ENCODE data around the gene NFIX. TPM values are rescaled to one million over a fixed set of nuclear protein-coding genes. Genes with fewer than 3 reads are reported as not detected.
A peak's percentile ranks its signal among the peaks of the same experiment; 100 is the strongest.

NFIX gene
- total and polyA plus RNA-seq, 2 donors (not counting 1 experiment from before 2014, with no cell fraction given): 35.7 to 74.8 TPM

DNA sequence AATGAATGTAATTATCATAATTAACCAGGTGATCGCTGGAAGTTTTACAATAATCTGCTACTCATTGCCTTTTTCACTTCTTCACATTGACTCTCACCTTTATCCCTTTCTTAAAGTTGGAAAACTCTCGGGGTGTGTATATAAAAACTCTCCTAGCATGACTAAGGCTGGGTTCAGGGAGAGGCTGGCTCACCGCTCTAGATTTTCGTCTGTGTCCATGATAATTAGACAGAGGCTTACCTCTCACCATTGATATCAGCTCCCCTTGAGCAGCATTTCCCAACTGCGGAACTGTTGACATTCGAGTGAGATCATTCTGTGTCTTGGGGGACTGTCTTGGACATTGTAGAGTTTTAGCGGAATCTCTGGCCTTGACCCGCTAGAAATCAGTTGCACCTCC lies 39.4 kb downstream of the NFIX start:
- no peak overlapping the region for H3K9ac ChIP-seq (ENCODE audit: insufficient read depth, low read length)
- peak overlapping the region; percentile 10 for H3K4me2 ChIP-seq (ENCODE audit: extremely low read depth, insufficient read depth, low read length)
- H3K36me3 ChIP-seq (ENCODE audit: control insufficient read depth, insufficient read depth, low read length): peaks cover 12% of the 10 kb centered on the region
- no peak for DNase-seq (ENCODE audit: low read depth in 2 of 2)
- peaks cover 48% of the 10 kb centered on the region for H3K4me1 ChIP-seq (ENCODE audit: control insufficient read depth, extremely low read depth, insufficient read depth, low read length)
- H3K4me3 ChIP-seq (replicated peaks in 1 of 4; ENCODE audit: control extremely low read depth in 1 of 4, insufficient read depth in 1 of 4, low read depth in 3 of 4, low read length in 4 of 4): peak overlapping the region in 1 of 4 experiments; percentile 8
- H2AFZ ChIP-seq (ENCODE audit: low read length): no peak overlapping the region
- no peak overlapping the region for H3K27ac ChIP-seq (ENCODE audit: insufficient read depth, low read length)
- no peak for TF ChIP-seq EZH2 (IDR thresholded peaks at IDR 0.05; ENCODE audit: low read length, missing control alignments)
- TF ChIP-seq, protein P1, sequence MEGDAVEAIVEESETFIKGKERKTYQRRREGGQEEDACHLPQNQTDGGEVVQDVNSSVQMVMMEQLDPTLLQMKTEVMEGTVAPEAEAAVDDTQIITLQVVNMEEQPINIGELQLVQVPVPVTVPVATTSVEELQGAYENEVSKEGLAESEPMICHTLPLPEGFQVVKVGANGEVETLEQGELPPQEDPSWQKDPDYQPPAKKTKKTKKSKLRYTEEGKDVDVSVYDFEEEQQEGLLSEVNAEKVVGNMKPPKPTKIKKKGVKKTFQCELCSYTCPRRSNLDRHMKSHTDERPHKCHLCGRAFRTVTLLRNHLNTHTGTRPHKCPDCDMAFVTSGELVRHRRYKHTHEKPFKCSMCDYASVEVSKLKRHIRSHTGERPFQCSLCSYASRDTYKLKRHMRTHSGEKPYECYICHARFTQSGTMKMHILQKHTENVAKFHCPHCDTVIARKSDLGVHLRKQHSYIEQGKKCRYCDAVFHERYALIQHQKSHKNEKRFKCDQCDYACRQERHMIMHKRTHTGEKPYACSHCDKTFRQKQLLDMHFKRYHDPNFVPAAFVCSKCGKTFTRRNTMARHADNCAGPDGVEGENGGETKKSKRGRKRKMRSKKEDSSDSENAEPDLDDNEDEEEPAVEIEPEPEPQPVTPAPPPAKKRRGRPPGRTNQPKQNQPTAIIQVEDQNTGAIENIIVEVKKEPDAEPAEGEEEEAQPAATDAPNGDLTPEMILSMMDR (conservative IDR thresholded peaks at IDR 0.05 in 1 of 2, IDR thresholded peaks at IDR 0.05 in 1 of 2; ENCODE audit: low read depth in 1 of 2, low read length in 2 of 2): no peak
- H3K27me3 ChIP-seq (ENCODE audit: control insufficient read depth, insufficient read depth, low read length): no peaks in the 10 kb centered on the region
- peaks cover 98% of the 10 kb centered on the region for H3K79me2 ChIP-seq (ENCODE audit: control insufficient read depth, insufficient read depth, low read length)
- H3K9me3 ChIP-seq (ENCODE audit: control insufficient read depth, insufficient read depth, low read depth, low read length): no peaks in the 10 kb centered on the region
- no peaks in the 10 kb centered on the region for H4K20me1 ChIP-seq (ENCODE audit: control insufficient read depth, extremely low read depth, insufficient read depth, low read length)

DNA sequence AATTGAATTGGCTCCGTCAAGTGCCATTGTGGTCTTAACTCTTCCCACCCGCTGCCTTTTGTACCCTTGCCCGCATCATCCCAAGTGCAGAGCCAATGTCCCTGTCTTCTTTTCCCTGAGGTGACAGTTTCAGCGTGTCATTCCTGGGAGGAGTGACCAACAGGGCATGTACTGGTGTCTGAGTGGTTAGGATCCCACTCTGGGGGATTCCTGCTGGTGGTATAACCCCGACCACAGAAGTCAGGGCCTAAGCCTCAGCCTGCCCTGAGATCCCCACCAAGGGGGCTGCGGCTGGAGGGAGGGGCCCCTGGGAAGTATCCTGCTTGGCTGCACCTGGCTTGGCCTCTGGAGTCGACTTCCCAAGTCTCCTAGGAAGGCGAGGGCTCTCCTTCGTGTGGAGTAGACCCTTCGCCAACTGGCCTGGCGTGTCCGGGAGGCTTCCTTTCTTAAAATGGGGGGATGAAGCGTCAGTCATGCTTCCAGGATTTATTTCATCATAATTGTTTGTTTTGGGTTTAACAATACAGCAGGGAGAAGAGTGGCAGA lies 40.6 kb downstream of the NFIX start:
- Histone ChIP-seq H3K4me2 (ENCODE audit: extremely low read depth, insufficient read depth, low read length) (no peak overlapping the region), H3K36me3 (ENCODE audit: control insufficient read depth, insufficient read depth, low read length) (peaks cover 8% of the 10 kb centered on the region)

DNA sequence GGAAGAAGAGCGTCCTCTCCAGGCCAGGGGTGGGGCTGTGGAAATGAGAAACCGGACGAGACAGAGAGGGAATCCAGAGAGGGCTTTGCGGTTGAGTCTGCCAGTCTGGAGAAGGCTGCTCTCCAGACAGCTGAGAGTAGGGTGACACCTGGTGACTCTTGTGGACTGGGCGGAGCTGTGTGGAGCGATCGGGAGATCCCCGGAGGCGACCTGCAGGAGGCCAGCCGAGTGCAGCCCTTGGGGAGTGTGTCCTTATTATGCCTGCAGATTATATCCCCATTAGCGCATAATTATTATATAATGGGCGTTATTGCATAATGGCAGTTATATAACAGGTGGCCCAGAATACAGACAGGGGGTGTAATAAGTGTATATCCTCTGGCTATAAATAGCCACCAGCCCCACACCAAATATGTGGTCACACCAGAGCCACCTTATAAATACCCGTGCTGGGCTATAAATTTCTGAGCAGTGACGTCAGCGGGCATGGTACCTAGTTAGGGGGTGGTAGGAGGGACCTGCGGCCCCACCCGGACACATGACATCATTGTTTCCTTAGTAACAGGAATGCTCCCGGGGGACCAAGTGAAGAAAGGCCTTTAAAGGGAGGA lies 41.2 kb downstream of the NFIX start:
- TF ChIP-seq EZH2 (IDR thresholded peaks at IDR 0.05; ENCODE audit: low read length, missing control alignments): no peak
- TF ChIP-seq, protein P1 (conservative IDR thresholded peaks at IDR 0.05 in 1 of 2, IDR thresholded peaks at IDR 0.05 in 1 of 2; ENCODE audit: low read depth in 1 of 2, low read length in 2 of 2): no peak
- peak in 1 of 2 donors; percentile 85 for DNase-seq (ENCODE audit: low read depth in 2 of 2)
- H4K20me1 ChIP-seq (ENCODE audit: control insufficient read depth, extremely low read depth, insufficient read depth, low read length): no peaks in the 10 kb centered on the region
- peaks cover 8% of the 10 kb centered on the region for H3K36me3 ChIP-seq (ENCODE audit: control insufficient read depth, insufficient read depth, low read length)
- no peaks in the 10 kb centered on the region for H3K9me3 ChIP-seq (ENCODE audit: control insufficient read depth, insufficient read depth, low read depth, low read length)
- H2AFZ ChIP-seq (ENCODE audit: low read length): no peak overlapping the region
- H3K27ac ChIP-seq (ENCODE audit: insufficient read depth, low read length): peak overlapping the region; percentile 91
- H3K4me1 ChIP-seq (ENCODE audit: control insufficient read depth, extremely low read depth, insufficient read depth, low read length): peaks cover 49% of the 10 kb centered on the region
- H3K27me3 ChIP-seq (ENCODE audit: control insufficient read depth, insufficient read depth, low read length): no peaks in the 10 kb centered on the region
- no peak overlapping the region for H3K4me3 ChIP-seq (replicated peaks in 1 of 4; ENCODE audit: control extremely low read depth in 1 of 4, insufficient read depth in 1 of 4, low read depth in 3 of 4, low read length in 4 of 4)
- H3K4me2 ChIP-seq (ENCODE audit: extremely low read depth, insufficient read depth, low read length): peak overlapping the region; percentile 65
- no peak overlapping the region for H3K9ac ChIP-seq (ENCODE audit: insufficient read depth, low read length)
- peaks cover 96% of the 10 kb centered on the region for H3K79me2 ChIP-seq (ENCODE audit: control insufficient read depth, insufficient read depth, low read length)

More for the DNA sequence above, 40.6 kb downstream of the NFIX start:
- Histone ChIP-seq H2AFZ (ENCODE audit: low read length) (no peak overlapping the region), H3K9ac (ENCODE audit: insufficient read depth, low read length) (no peak overlapping the region), H3K4me1 (ENCODE audit: control insufficient read depth, extremely low read depth, insufficient read depth, low read length) (peaks cover 53% of the 10 kb centered on the region), H4K20me1 (ENCODE audit: control insufficient read depth, extremely low read depth, insufficient read depth, low read length) (no peaks in the 10 kb centered on the region), H3K27me3 (ENCODE audit: control insufficient read depth, insufficient read depth, low read length) (no peaks in the 10 kb centered on the region), H3K27ac (ENCODE audit: insufficient read depth, low read length) (peak overlapping the region; percentile 91), H3K9me3 (ENCODE audit: control insufficient read depth, insufficient read depth, low read depth, low read length) (no peaks in the 10 kb centered on the region), H3K79me2 (ENCODE audit: control insufficient read depth, insufficient read depth, low read length) (peaks cover 98% of the 10 kb centered on the region), H3K4me3 (replicated peaks in 1 of 4; ENCODE audit: control extremely low read depth in 1 of 4, insufficient read depth in 1 of 4, low read depth in 3 of 4, low read length in 4 of 4) (no peak overlapping the region)
- no peak for TF ChIP-seq EZH2 (IDR thresholded peaks at IDR 0.05; ENCODE audit: low read length, missing control alignments)
- TF ChIP-seq, protein P1 (conservative IDR thresholded peaks at IDR 0.05 in 1 of 2, IDR thresholded peaks at IDR 0.05 in 1 of 2; ENCODE audit: low read depth in 1 of 2, low read length in 2 of 2): no peak
- DNase-seq (ENCODE audit: low read depth in 2 of 2): no peak
